ENCODE measurements around the gene RRP1. TPM values are rescaled to one million over a fixed set of nuclear protein-coding genes. Genes with fewer than 3 reads are reported as not detected.

The RRP1 gene
- total and polyA plus RNA-seq, 4 donors: 4.4 to 18.1 (median 17.7) TPM

DNA sequence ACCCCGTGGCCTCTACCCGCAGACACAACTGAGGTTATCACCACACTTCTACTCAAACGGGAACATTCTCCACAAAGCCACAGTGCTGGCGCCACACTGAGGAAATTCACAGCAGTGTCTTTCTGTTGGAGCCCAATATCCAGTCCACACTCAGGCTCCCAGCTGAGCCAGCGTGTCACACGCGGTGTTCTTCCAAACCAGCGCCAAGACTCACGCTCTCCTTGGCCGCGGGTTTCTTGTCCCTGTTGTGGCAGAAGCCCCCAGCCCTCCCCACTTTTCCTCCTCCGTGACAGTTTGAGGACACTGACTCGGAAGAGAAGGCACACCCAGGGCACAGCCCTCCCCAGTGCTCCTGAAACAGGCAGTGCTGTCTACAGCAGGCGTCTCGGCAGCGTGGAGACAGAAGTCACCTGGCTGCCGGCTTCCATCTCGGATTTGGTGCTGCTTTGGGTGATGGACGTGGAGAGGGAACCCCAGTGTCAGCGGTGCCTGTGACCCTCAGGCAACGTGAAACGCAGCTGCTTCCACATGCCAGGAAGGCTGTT lies 40.3 kb downstream of the RRP1 start:
- no peaks in the 10 kb centered on the region for H3K36me3 ChIP-seq (ENCODE audit: control insufficient read depth in 1 of 2, insufficient read depth in 2 of 2, low read length in 1 of 2)
- no peak for DNase-seq
- intact Hi-C loops (cut with DNase I): no loop called here
- no peak overlapping the region for H3K27ac ChIP-seq (ENCODE audit: low read depth in 1 of 2, low read length in 2 of 2)
- no peaks in the 10 kb centered on the region for H3K4me1 ChIP-seq (ENCODE audit: control insufficient read depth in 1 of 2, insufficient read depth in 2 of 2, low read length in 2 of 2)
- H3K9me3 ChIP-seq (ENCODE audit: control insufficient read depth, low read length): no peaks in the 10 kb centered on the region
- 73 to 75% methylated on average over 22 of the region's 22 CpGs for WGBS, 2 donors
- no peak overlapping the region for H3K4me3 ChIP-seq (ENCODE audit: low read length in 2 of 2)
- ATAC-seq (ENCODE audit: low FRiP score): no peak
- no peaks in the 10 kb centered on the region for H3K27me3 ChIP-seq (ENCODE audit: control insufficient read depth in 1 of 2, insufficient read depth in 2 of 2, low read length in 1 of 2)

DNA sequence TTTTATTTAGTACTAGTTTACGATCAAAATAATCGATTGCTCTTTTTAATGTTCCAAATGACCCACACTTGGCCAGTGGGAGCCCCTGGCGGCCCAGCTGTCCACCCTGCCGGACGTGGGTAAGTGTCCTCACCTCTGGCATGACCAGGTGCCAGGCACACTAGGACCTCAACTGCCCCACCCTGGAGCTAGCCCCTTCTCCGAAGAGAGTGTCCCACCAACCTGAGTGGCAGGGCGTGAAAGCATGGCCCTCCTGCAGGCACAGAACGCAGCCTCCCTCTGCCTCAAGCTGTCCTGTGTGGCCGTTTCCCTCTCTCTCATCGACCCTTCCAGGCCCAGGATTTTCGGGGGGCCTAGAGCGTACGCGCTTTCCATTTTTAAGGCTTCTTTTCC lies 42.8 kb downstream of the RRP1 start:
- no peak overlapping the region for H3K4me3 ChIP-seq (ENCODE audit: low read length in 2 of 2)
- intact Hi-C loops (cut with DNase I): no loop called here
- H3K27ac ChIP-seq (ENCODE audit: low read depth in 1 of 2, low read length in 2 of 2): no peak overlapping the region
- ATAC-seq (ENCODE audit: low FRiP score) (no peak), DNase-seq (no peak)
- H3K9me3 ChIP-seq (ENCODE audit: control insufficient read depth, low read length): no peaks in the 10 kb centered on the region
- H3K27me3 ChIP-seq (ENCODE audit: control insufficient read depth in 1 of 2, insufficient read depth in 2 of 2, low read length in 1 of 2): no peaks in the 10 kb centered on the region
- no peaks in the 10 kb centered on the region for H3K36me3 ChIP-seq (ENCODE audit: control insufficient read depth in 1 of 2, insufficient read depth in 2 of 2, low read length in 1 of 2)
- WGBS, 2 donors: 89 to 91% methylated on average over 14 of the region's 14 CpGs
- no peaks in the 10 kb centered on the region for H3K4me1 ChIP-seq (ENCODE audit: control insufficient read depth in 1 of 2, insufficient read depth in 2 of 2, low read length in 2 of 2)

DNA sequence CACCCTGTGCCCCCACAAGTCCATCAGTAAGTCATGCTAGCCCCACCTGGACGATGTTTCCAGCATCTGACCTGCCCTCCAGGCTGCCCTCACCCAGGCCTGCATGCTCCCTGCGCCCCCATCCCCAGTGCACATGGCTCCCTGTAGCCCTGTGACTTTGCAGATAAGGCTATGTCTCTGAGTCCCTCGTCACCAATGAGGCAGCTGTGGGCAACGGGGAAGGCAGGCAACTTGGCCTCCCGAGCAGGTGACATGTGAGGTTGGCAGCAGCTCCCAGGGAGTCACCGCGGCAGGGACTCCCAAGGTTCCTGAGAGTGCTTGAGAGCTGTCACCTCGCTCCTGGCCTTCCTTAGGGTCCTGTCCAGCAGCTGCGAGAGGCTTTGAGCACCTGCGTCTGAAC lies 43.3 kb downstream of the RRP1 start:
- intact Hi-C loops (cut with DNase I): no loop called here
- Histone ChIP-seq H3K27me3 (ENCODE audit: control insufficient read depth in 1 of 2, insufficient read depth in 2 of 2, low read length in 1 of 2) (no peaks in the 10 kb centered on the region), H3K4me1 (ENCODE audit: control insufficient read depth in 1 of 2, insufficient read depth in 2 of 2, low read length in 2 of 2) (no peaks in the 10 kb centered on the region), H3K9me3 (ENCODE audit: control insufficient read depth, low read length) (no peaks in the 10 kb centered on the region), H3K27ac (ENCODE audit: low read depth in 1 of 2, low read length in 2 of 2) (no peak overlapping the region), H3K4me3 (ENCODE audit: low read length in 2 of 2) (no peak overlapping the region), H3K36me3 (ENCODE audit: control insufficient read depth in 1 of 2, insufficient read depth in 2 of 2, low read length in 1 of 2) (no peaks in the 10 kb centered on the region)
- WGBS, 2 donors: 86 to 96% methylated on average over 10 of the region's 10 CpGs
- DNase-seq (no peak), ATAC-seq (ENCODE audit: low FRiP score) (no peak)

GRCh38 chr21:43834146-43834905 lies 44.9 kb downstream of the RRP1 start:
- intact Hi-C loops (cut with DNase I): no loop called here
- Histone ChIP-seq H3K36me3 (ENCODE audit: control insufficient read depth in 1 of 2, insufficient read depth in 2 of 2, low read length in 1 of 2) (no peaks in the 10 kb centered on the region), H3K27me3 (ENCODE audit: control insufficient read depth in 1 of 2, insufficient read depth in 2 of 2, low read length in 1 of 2) (no peaks in the 10 kb centered on the region), H3K9me3 (ENCODE audit: control insufficient read depth, low read length) (no peaks in the 10 kb centered on the region), H3K4me1 (ENCODE audit: control insufficient read depth in 1 of 2, insufficient read depth in 2 of 2, low read length in 2 of 2) (no peaks in the 10 kb centered on the region), H3K4me3 (ENCODE audit: low read length in 2 of 2) (no peak overlapping the region), H3K27ac (ENCODE audit: low read depth in 1 of 2, low read length in 2 of 2) (no peak overlapping the region)
- DNase-seq: no peak
- ATAC-seq (ENCODE audit: low FRiP score): no peak
- 88 to 93% methylated on average over 30 of the region's 30 CpGs for WGBS, 2 donors

DNA sequence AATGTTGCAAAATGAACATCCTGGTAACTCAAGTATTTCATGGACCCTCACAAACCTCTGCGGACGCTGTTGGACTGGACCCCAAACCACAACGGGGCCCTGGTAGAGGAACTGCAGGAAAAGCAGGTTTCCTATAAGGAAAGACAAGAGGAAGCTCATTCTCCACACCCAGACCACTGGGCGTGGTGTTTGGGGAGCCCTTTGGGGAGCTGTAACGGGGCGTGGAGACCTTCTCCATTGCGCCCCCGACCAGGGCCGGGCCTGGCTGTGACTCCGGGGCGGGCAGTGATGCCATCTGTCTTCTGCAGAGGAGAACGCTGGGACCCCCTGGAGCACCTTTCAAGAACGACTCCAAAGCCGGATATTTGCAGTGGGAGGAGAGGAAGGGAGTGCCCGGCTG lies 45.7 kb downstream of the RRP1 start:
- Histone ChIP-seq H3K27me3 (ENCODE audit: control insufficient read depth in 1 of 2, insufficient read depth in 2 of 2, low read length in 1 of 2) (no peaks in the 10 kb centered on the region), H3K4me3 (ENCODE audit: low read length in 2 of 2) (no peak overlapping the region), H3K9me3 (ENCODE audit: control insufficient read depth, low read length) (no peaks in the 10 kb centered on the region), H3K36me3 (ENCODE audit: control insufficient read depth in 1 of 2, insufficient read depth in 2 of 2, low read length in 1 of 2) (no peaks in the 10 kb centered on the region), H3K27ac (ENCODE audit: low read depth in 1 of 2, low read length in 2 of 2) (no peak overlapping the region), H3K4me1 (ENCODE audit: control insufficient read depth in 1 of 2, insufficient read depth in 2 of 2, low read length in 2 of 2) (no peaks in the 10 kb centered on the region)
- intact Hi-C loops (cut with DNase I): no loop called here
- no peak for DNase-seq
- 72 to 78% methylated on average over 15 of the region's 15 CpGs for WGBS, 2 donors
- no peak for ATAC-seq (ENCODE audit: low FRiP score)

GRCh38 chr21:43835861-43836260 lies 46.5 kb downstream of the RRP1 start:
- WGBS, 2 donors: 87 to 91% methylated on average over 6 of the region's 6 CpGs
- Histone ChIP-seq H3K4me1 (ENCODE audit: control insufficient read depth in 1 of 2, insufficient read depth in 2 of 2, low read length in 2 of 2) (no peaks in the 10 kb centered on the region), H3K36me3 (ENCODE audit: control insufficient read depth in 1 of 2, insufficient read depth in 2 of 2, low read length in 1 of 2) (no peaks in the 10 kb centered on the region), H3K9me3 (ENCODE audit: control insufficient read depth, low read length) (no peaks in the 10 kb centered on the region), H3K27ac (ENCODE audit: low read depth in 1 of 2, low read length in 2 of 2) (no peak overlapping the region), H3K27me3 (ENCODE audit: control insufficient read depth in 1 of 2, insufficient read depth in 2 of 2, low read length in 1 of 2) (no peaks in the 10 kb centered on the region), H3K4me3 (ENCODE audit: low read length in 2 of 2) (no peak overlapping the region)
- intact Hi-C loops (cut with DNase I): no loop called here
- DNase-seq (no peak), ATAC-seq (ENCODE audit: low FRiP score) (no peak)

- 81 to 83% methylated on average over 6 of the region's 6 CpGs for WGBS, 2 donors
- Histone ChIP-seq H3K27ac (ENCODE audit: low read depth in 1 of 2, low read length in 2 of 2) (no peak overlapping the region), H3K9me3 (ENCODE audit: control insufficient read depth, low read length) (no peaks in the 10 kb centered on the region), H3K27me3 (ENCODE audit: control insufficient read depth in 1 of 2, insufficient read depth in 2 of 2, low read length in 1 of 2) (no peaks in the 10 kb centered on the region), H3K4me3 (ENCODE audit: low read length in 2 of 2) (no peak overlapping the region), H3K36me3 (ENCODE audit: control insufficient read depth in 1 of 2, insufficient read depth in 2 of 2, low read length in 1 of 2) (no peaks in the 10 kb centered on the region), H3K4me1 (ENCODE audit: control insufficient read depth in 1 of 2, insufficient read depth in 2 of 2, low read length in 2 of 2) (no peaks in the 10 kb centered on the region)
- DNase-seq: no peak
- intact Hi-C loops (cut with DNase I): no loop called here
- no peak for ATAC-seq (ENCODE audit: low FRiP score)
Observed at GRCh38 chr21:43836616-43837015, 47.2 kb downstream of the RRP1 start.

DNA sequence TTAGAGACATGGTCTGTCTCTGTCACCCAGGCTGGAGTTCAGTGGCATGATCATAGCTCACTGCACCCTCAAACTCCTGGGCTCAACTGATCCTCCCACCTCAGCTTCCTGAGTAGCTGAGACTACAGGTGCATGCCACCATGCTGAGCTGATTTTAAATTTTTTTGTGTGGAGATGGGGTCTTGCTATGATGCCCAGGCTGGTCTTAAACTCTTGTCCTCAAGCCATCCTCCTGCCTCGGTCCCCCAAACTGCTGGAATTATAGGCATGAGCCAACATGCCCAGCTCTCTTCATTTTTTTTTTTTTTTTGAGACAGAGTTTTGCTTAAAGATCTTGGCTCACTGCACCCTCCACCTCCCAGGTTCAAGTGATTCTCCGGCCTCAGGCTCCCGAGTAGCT lies 50.9 kb downstream of the RRP1 start:
- intact Hi-C loops (cut with DNase I): no loop called here
- 92 to 95% methylated on average over 3 of the region's 3 CpGs for WGBS, 2 donors
- Histone ChIP-seq H3K4me1 (ENCODE audit: control insufficient read depth in 1 of 2, insufficient read depth in 2 of 2, low read length in 2 of 2) (no peaks in the 10 kb centered on the region), H3K27ac (ENCODE audit: low read depth in 1 of 2, low read length in 2 of 2) (no peak overlapping the region), H3K4me3 (ENCODE audit: low read length in 2 of 2) (no peak overlapping the region), H3K36me3 (ENCODE audit: control insufficient read depth in 1 of 2, insufficient read depth in 2 of 2, low read length in 1 of 2) (no peaks in the 10 kb centered on the region), H3K27me3 (ENCODE audit: control insufficient read depth in 1 of 2, insufficient read depth in 2 of 2, low read length in 1 of 2) (no peaks in the 10 kb centered on the region), H3K9me3 (ENCODE audit: control insufficient read depth, low read length) (no peaks in the 10 kb centered on the region)
- ATAC-seq (ENCODE audit: low FRiP score): no peak
- no peak for DNase-seq

DNA sequence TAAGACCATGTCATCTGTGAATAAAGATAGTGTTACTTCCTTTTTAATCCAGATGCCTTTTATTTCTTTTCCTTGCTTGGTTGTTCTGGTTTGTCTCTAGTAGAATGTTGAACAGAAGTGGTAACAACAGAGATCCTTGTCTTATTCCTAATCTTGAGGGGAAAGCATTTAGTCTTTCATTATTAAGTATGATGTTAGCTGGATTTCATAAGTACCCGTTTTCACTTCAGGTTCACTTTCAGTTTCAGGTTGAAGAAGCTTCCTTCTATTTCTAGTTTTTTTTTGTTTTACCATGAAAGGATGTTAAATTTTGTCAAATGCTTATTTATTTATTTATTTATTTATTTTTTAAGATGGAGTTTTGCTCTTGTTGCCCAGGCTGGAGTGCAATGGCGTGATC lies 53.4 kb downstream of the RRP1 start:
- intact Hi-C loops (cut with DNase I): no loop called here
- ATAC-seq (ENCODE audit: low FRiP score): no peak
- H3K27ac ChIP-seq (ENCODE audit: low read depth in 1 of 2, low read length in 2 of 2): no peak overlapping the region
- no peaks in the 10 kb centered on the region for H3K36me3 ChIP-seq (ENCODE audit: control insufficient read depth in 1 of 2, insufficient read depth in 2 of 2, low read length in 1 of 2)
- no peaks in the 10 kb centered on the region for H3K4me1 ChIP-seq (ENCODE audit: control insufficient read depth in 1 of 2, insufficient read depth in 2 of 2, low read length in 2 of 2)
- H3K9me3 ChIP-seq (ENCODE audit: control insufficient read depth, low read length): no peaks in the 10 kb centered on the region
- no peak overlapping the region for H3K4me3 ChIP-seq (ENCODE audit: low read length in 2 of 2)
- DNase-seq: no peak
- 77% methylated on average over 2 of the region's 2 CpGs for WGBS, 2 donors
- H3K27me3 ChIP-seq (ENCODE audit: control insufficient read depth in 1 of 2, insufficient read depth in 2 of 2, low read length in 1 of 2): no peaks in the 10 kb centered on the region
